ENCODE results near the gene ANKRD16.
"Not testable (repeated sequence)": the region's sequence is repeated elsewhere in the genome, so short reads cannot be mapped to it uniquely, and the experiment has no call there.

DNA sequence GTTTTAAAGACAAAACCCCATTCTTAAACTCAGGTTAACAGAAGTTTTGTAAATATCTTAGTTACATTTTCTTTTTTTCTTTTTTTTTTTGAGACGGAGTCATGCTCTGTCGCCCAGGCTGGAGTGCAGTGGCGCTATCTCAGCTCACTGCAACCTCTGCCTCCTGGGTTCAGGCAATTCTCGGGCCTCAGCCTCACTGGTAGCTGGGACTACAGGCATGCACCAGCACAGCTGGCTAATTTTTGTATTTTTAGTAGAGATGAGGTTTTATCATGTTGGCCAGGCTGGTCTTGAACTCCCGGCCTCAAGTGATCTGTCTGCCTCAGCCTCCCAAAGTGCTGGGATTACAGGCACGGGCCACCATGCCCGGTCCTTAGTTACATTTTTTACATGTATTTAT is 12.7 kb downstream of the ANKRD16 start:
- not testable (repeated sequence) for TF ChIP-seq CTCF, POLR2A (IDR thresholded peaks at IDR 0.05)
